ENCODE data around the gene ARRB1.
"Not testable (repeated sequence)": the region's sequence is repeated elsewhere in the genome, so short reads cannot be mapped to it uniquely, and the experiment has no call there.

The ARRB1 gene

DNA sequence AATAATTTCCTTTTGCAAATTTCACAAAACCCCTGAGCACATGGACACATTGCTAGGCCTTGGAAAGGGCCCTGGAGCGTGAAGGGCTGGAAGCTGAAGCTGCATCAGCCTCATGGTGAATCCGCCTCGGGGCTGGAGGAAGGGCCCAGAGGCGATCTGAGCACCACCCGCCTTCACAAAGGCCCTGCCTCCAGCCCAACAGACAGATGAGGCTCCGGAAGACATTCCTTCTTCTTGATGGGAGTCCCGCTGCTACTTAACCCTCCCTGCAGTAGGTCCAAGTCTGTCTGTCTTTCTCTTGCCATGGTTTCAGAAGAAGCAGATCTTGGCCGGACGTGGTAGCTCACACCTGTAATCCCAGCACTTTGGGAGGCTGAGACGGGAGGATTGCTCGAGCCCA is 16.5 kb downstream of the ARRB1 start:
- Histone ChIP-seq H3K36me3 (no peaks in the 10 kb centered on the region; the same call in 1 of the 2 replicates), H3K27ac (no peak overlapping the region), H3K27me3 (ENCODE audit: insufficient read depth, low read depth, severe bottlenecking) (no peaks in the 10 kb centered on the region), H3K9me3 (ENCODE audit: severe bottlenecking) (no peaks in the 10 kb centered on the region), H3K4me3 (ENCODE audit: low read depth, low read length) (no peak overlapping the region)
- no peak for DNase-seq
- TF ChIP-seq, protein P1, sequence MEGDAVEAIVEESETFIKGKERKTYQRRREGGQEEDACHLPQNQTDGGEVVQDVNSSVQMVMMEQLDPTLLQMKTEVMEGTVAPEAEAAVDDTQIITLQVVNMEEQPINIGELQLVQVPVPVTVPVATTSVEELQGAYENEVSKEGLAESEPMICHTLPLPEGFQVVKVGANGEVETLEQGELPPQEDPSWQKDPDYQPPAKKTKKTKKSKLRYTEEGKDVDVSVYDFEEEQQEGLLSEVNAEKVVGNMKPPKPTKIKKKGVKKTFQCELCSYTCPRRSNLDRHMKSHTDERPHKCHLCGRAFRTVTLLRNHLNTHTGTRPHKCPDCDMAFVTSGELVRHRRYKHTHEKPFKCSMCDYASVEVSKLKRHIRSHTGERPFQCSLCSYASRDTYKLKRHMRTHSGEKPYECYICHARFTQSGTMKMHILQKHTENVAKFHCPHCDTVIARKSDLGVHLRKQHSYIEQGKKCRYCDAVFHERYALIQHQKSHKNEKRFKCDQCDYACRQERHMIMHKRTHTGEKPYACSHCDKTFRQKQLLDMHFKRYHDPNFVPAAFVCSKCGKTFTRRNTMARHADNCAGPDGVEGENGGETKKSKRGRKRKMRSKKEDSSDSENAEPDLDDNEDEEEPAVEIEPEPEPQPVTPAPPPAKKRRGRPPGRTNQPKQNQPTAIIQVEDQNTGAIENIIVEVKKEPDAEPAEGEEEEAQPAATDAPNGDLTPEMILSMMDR (IDR thresholded peaks at IDR 0.05; ENCODE audit: low read depth, low read length): no peak

GRCh38 chr11:75334402-75334891 is 17.0 kb downstream of the ARRB1 start:
- DNase-seq: no peak
- TF ChIP-seq, protein P1 (IDR thresholded peaks at IDR 0.05; ENCODE audit: low read depth, low read length): no peak
- no peak overlapping the region for H3K4me3 ChIP-seq (ENCODE audit: low read depth, low read length)
- no peaks in the 10 kb centered on the region for H3K9me3 ChIP-seq (ENCODE audit: severe bottlenecking)
- H3K36me3 ChIP-seq: no peaks in the 10 kb centered on the region; the same call in 1 of the 2 replicates
- H3K27ac ChIP-seq: no peak overlapping the region
- no peaks in the 10 kb centered on the region for H3K27me3 ChIP-seq (ENCODE audit: insufficient read depth, low read depth, severe bottlenecking)

GRCh38 chr11:75333807-75334140 is 17.7 kb downstream of the ARRB1 start:
- no peaks in the 10 kb centered on the region for H3K27me3 ChIP-seq (ENCODE audit: insufficient read depth, low read depth, severe bottlenecking)
- TF ChIP-seq, protein P1 (IDR thresholded peaks at IDR 0.05; ENCODE audit: low read depth, low read length): no peak
- H3K36me3 ChIP-seq: no peaks in the 10 kb centered on the region; the same call in 1 of the 2 replicates

GRCh38 chr11:75333022-75333806 is 18.2 kb downstream of the ARRB1 start:
- no peaks in the 10 kb centered on the region for H3K9me3 ChIP-seq (ENCODE audit: severe bottlenecking)
- TF ChIP-seq, protein P1 (IDR thresholded peaks at IDR 0.05; ENCODE audit: low read depth, low read length): no peak
- H3K27me3 ChIP-seq (ENCODE audit: insufficient read depth, low read depth, severe bottlenecking): no peaks in the 10 kb centered on the region
- no peak overlapping the region for H3K4me3 ChIP-seq (ENCODE audit: low read depth, low read length)
- DNase-seq: no peak
- no peak overlapping the region for H3K27ac ChIP-seq
- H3K36me3 ChIP-seq: no peaks in the 10 kb centered on the region

More at GRCh38 chr11:75333807-75334140, 17.7 kb downstream of the ARRB1 start:
- DNase-seq: no peak
- Histone ChIP-seq H3K9me3 (ENCODE audit: severe bottlenecking) (no peaks in the 10 kb centered on the region), H3K4me3 (ENCODE audit: low read depth, low read length) (no peak overlapping the region), H3K27ac (no peak overlapping the region)

- H3K4me3 ChIP-seq (ENCODE audit: low read depth, low read length); H3K27ac ChIP-seq; H3K9me3 ChIP-seq (ENCODE audit: severe bottlenecking); H3K27me3 ChIP-seq (ENCODE audit: insufficient read depth, low read depth, severe bottlenecking); H3K36me3 ChIP-seq; DNase-seq: not testable (repeated sequence)
Measured at GRCh38 chr11:75331761-75332160, 19.7 kb downstream of the ARRB1 start.

DNA sequence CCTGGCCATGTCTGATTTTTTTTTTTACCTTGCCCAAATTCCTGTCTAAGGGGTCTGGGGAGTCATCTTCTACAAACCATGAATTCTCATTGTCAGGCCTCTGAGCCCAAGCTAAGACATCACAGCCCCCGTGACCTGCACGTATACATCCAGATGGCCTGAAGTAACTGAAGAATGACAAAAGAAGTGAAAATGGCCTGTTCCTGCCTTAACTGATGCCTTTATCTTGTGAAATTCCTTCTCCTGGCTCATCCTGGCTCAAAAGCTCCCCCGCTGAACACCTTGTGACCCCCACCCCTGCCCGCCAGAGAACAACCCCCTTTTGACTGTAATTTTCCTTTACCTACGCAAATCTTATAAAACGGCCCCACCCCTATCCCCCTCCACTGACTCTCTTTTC is 20.2 kb downstream of the ARRB1 start:
- not testable (repeated sequence) for H3K9me3 ChIP-seq (ENCODE audit: severe bottlenecking); H3K27me3 ChIP-seq (ENCODE audit: insufficient read depth, low read depth, severe bottlenecking); H3K36me3 ChIP-seq; DNase-seq; H3K4me3 ChIP-seq (ENCODE audit: low read depth, low read length)
- H3K27ac ChIP-seq: 0 out of 2 replicates have a peak overlapping the region, but pooled peaks have one; percentile 38

DNA sequence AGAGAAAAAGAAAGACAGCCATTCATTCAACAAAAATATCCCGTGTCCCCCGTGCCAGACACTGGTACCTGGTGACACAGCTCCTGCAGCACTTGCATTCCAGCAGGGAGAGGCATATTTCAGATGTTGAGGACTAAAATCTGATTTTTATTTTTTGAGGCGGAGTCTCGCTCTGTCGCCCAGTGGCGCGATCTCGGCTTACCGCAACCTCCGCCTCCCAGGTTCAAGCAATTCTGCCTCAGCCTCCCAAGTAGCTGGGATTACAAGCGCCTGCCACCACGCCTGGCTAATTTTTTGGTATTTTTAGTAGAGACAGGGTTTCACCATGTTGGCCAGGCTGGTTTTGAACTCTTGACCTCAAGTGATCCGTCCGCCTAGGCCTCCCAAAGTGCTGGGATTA is 20.6 kb downstream of the ARRB1 start:
- not testable (repeated sequence) for DNase-seq; H3K36me3 ChIP-seq; H3K27me3 ChIP-seq (ENCODE audit: insufficient read depth, low read depth, severe bottlenecking); H3K4me3 ChIP-seq (ENCODE audit: low read depth, low read length); H3K9me3 ChIP-seq (ENCODE audit: severe bottlenecking)
- H3K27ac ChIP-seq: peak overlapping the region; percentile 38; the same call in 1 of the 2 replicates

All from WERI-Rb-1 (cell line).